GM23338 (cell line): ENCODE results near the gene SDR42E1. TPM values are rescaled to one million over a fixed set of nuclear protein-coding genes. Genes with fewer than 3 reads are reported as not detected.
A peak's percentile ranks its signal among the peaks of the same experiment; 100 is the strongest.

Experiments used
- ATAC-seq: fragments of 200-7000 bp; cut with Tn5 transposase; 3 replicates; pipeline ENCODE4 v1.9.1; 2020
- DNase-seq: peaks from one replicate; pipeline ENCODE4 v3.0.0-alpha.2; 2015; ENCODE audit warnings: low spot score
- H2AFZ ChIP-seq: fragments of 200-600 bp; sonication (generic); 2 replicates; pipeline ENCODE4 v1.8.0; 2016; ENCODE audit warnings: antibody characterized with exemption, mild to moderate bottlenecking, moderate library complexity
- H3F3A ChIP-seq: fragments of 200-600 bp; sonication (generic); replicated peaks from 2 replicates; pipeline ENCODE4 v1.8.0; 2017; ENCODE audit warnings: antibody characterized with exemption, mixed run types, low read depth
- H3K27ac ChIP-seq: fragments of 200-600 bp; sonication (generic); 2 replicates; pipeline ENCODE4 v1.6.1; 2016; ENCODE audit warnings: low read depth
- H3K27me3 ChIP-seq: fragments of 200-600 bp; sonication (generic); 2 replicates; pipeline ENCODE4 v1.8.0; 2016; ENCODE audit warnings: mild to moderate bottlenecking, mixed run types, moderate library complexity; ENCODE audit not compliant: insufficient read depth
- H3K36me3 ChIP-seq: fragments of 200-600 bp; sonication (generic); 2 replicates; pipeline ENCODE4 v1.8.0; 2016; ENCODE audit warnings: mild to moderate bottlenecking; ENCODE audit not compliant: insufficient read depth
- H3K4me1 ChIP-seq: fragments of 200-600 bp; sonication (generic); 2 replicates; pipeline ENCODE4 v1.8.0; 2016; ENCODE audit warnings: mild to moderate bottlenecking, moderate library complexity; ENCODE audit not compliant: insufficient read depth
- H3K4me2 ChIP-seq: fragments of 200-600 bp; sonication (generic); 2 replicates; pipeline ENCODE4 v1.7.1; 2017; ENCODE audit warnings: mixed run types
- H3K4me3 ChIP-seq: fragments of 200-600 bp; sonication (generic); 2 replicates; pipeline ENCODE4 v1.6.1; 2016; ENCODE audit warnings: mixed run types
- H3K79me2 ChIP-seq: fragments of 200-600 bp; sonication (generic); replicated peaks from 2 replicates; pipeline ENCODE4 v1.8.0; 2017; ENCODE audit warnings: mild to moderate bottlenecking; ENCODE audit not compliant: insufficient read depth
- H3K9me2 ChIP-seq: fragments of 200-600 bp; sonication (generic); 2 replicates; pipeline ENCODE4 v1.8.0; 2017; ENCODE audit not compliant: insufficient read depth
- H4K20me1 ChIP-seq: fragments of 200-600 bp; sonication (generic); replicated peaks from 2 replicates; pipeline ENCODE4 v1.8.0; 2017; ENCODE audit warnings: mild to moderate bottlenecking; ENCODE audit not compliant: insufficient read depth
- H3K27ac Mint-ChIP-seq: 2 replicates; pipeline ENCODE4 v1.8.0; 2020; ENCODE audit warnings: inconsistent platforms, mild to moderate bottlenecking, moderate library complexity, mixed read lengths
- H3K27me3 Mint-ChIP-seq: 3 replicates; pipeline ENCODE4 v1.8.0; 2022; ENCODE audit warnings: low read depth, mild to moderate bottlenecking, moderate library complexity, mixed read lengths, inconsistent platforms; ENCODE audit not compliant: insufficient read depth, poor library complexity
- H3K36me3 Mint-ChIP-seq: 3 replicates; pipeline ENCODE4 v1.8.0; 2021; ENCODE audit warnings: low read depth, mild to moderate bottlenecking, inconsistent platforms, moderate library complexity, mixed read lengths
- H3K4me1 Mint-ChIP-seq: 3 replicates; pipeline ENCODE4 v1.8.0; 2020; ENCODE audit warnings: mild to moderate bottlenecking, inconsistent platforms, mixed read lengths
- H3K4me3 Mint-ChIP-seq: 3 replicates; pipeline ENCODE4 v1.8.0; 2021; ENCODE audit warnings: moderate library complexity, mild to moderate bottlenecking, inconsistent platforms, mixed read lengths
- H3K9me3 Mint-ChIP-seq: 3 replicates; pipeline ENCODE4 v1.8.0; 2020; ENCODE audit warnings: moderate library complexity, mild to moderate bottlenecking, inconsistent platforms, mixed read lengths
- EZH2 ChIP-seq: fragments of 200-600 bp; sonication (generic); IDR thresholded peaks from one replicate; pipeline ENCODE4 v1.8.0; 2017; ENCODE audit warnings: antibody characterized with exemption, mild to moderate bottlenecking, low read depth; ENCODE audit not compliant: unreplicated experiment
- EZH2phosphoT487 ChIP-seq: fragments of 200-600 bp; sonication (generic); IDR thresholded peaks from one replicate; pipeline ENCODE4 v1.8.1; 2018; ENCODE audit warnings: antibody characterized with exemption; ENCODE audit not compliant: unreplicated experiment
- JUNB ChIP-seq: IDR thresholded peaks from one replicate; pipeline ENCODE4 v1.6.1; 2016; ENCODE audit warnings: antibody characterized with exemption; ENCODE audit not compliant: unreplicated experiment
- STAT1 ChIP-seq: IDR thresholded peaks from one replicate; pipeline ENCODE4 v1.6.1; 2016; ENCODE audit warnings: antibody characterized with exemption; ENCODE audit not compliant: unreplicated experiment
- polyA plus RNA-seq: library from polyadenylated mRNA; unstranded; fragments of >200 nt; fragmentation: Nextera tagmentation; extraction: Ambion mirVana; gene quantifications from 2 replicates; pipeline ENCODE4 v1.2.1, GENCODE V29; 2016
- total RNA-seq: library from RNA; depleted of rRNA; stranded (reverse); fragments of >200 nt; shearing (Covaris generic); gene quantifications from 2 replicates; pipeline ENCODE4 v1.2.3, GENCODE V29; 2014
- TF ChIP-seq, protein P1 (sequence below): fragments of 250-450 bp; sonication (Bioruptor Pico); IDR thresholded peaks from 2 replicates; pipeline ENCODE4 v1.5.0; 2020; ENCODE audit warnings: mild to moderate bottlenecking, moderate library complexity
- TF ChIP-seq, protein P2 (sequence below): IDR thresholded peaks from one replicate; pipeline ENCODE4 v1.6.1; 2018; ENCODE audit warnings: antibody characterized with exemption; ENCODE audit not compliant: unreplicated experiment
- TF ChIP-seq, protein P3 (sequence below), 2 experiments: fragments of 200-600 bp in 1 of 2; sonication (generic) in 1 of 2; conservative IDR thresholded peaks; 2 replicates each; pipeline versions ENCODE4 v1.5.1 to v1.6.1; 2016 to 2017; ENCODE audit warnings: antibody characterized with exemption in 2 of 2, low read depth in 2 of 2, mild to moderate bottlenecking in 2 of 2, moderate library complexity in 1 of 2
- TF ChIP-seq, protein P4 (sequence below): IDR thresholded peaks from 2 replicates; pipeline ENCODE4 v1.6.1; 2016; ENCODE audit warnings: antibody characterized with exemption

Gene SDR42E1
- total and polyA plus RNA-seq, 2 experiments from 2014 or later: 0.03 TPM; not detected in 1

DNA sequence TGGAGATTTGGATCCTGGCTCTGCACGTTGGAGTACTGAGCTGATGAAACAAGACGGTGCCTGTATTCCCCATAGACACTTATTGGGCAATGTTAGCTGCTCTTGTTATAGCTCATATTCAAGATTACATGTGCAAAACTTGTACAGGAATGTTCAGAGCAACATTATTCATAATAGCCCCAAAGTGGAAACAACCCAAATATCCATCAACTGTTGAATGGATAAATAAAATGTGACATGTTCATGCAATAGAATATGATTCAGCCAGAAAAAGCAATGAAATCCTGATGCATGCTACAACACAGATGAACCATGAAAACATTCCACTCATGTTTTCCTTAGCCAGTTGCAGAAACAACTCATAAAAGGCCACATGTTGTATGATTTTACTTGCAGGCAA, 5.7 kb upstream of the SDR42E1 start (continued):
- TF ChIP-seq, protein P1, sequence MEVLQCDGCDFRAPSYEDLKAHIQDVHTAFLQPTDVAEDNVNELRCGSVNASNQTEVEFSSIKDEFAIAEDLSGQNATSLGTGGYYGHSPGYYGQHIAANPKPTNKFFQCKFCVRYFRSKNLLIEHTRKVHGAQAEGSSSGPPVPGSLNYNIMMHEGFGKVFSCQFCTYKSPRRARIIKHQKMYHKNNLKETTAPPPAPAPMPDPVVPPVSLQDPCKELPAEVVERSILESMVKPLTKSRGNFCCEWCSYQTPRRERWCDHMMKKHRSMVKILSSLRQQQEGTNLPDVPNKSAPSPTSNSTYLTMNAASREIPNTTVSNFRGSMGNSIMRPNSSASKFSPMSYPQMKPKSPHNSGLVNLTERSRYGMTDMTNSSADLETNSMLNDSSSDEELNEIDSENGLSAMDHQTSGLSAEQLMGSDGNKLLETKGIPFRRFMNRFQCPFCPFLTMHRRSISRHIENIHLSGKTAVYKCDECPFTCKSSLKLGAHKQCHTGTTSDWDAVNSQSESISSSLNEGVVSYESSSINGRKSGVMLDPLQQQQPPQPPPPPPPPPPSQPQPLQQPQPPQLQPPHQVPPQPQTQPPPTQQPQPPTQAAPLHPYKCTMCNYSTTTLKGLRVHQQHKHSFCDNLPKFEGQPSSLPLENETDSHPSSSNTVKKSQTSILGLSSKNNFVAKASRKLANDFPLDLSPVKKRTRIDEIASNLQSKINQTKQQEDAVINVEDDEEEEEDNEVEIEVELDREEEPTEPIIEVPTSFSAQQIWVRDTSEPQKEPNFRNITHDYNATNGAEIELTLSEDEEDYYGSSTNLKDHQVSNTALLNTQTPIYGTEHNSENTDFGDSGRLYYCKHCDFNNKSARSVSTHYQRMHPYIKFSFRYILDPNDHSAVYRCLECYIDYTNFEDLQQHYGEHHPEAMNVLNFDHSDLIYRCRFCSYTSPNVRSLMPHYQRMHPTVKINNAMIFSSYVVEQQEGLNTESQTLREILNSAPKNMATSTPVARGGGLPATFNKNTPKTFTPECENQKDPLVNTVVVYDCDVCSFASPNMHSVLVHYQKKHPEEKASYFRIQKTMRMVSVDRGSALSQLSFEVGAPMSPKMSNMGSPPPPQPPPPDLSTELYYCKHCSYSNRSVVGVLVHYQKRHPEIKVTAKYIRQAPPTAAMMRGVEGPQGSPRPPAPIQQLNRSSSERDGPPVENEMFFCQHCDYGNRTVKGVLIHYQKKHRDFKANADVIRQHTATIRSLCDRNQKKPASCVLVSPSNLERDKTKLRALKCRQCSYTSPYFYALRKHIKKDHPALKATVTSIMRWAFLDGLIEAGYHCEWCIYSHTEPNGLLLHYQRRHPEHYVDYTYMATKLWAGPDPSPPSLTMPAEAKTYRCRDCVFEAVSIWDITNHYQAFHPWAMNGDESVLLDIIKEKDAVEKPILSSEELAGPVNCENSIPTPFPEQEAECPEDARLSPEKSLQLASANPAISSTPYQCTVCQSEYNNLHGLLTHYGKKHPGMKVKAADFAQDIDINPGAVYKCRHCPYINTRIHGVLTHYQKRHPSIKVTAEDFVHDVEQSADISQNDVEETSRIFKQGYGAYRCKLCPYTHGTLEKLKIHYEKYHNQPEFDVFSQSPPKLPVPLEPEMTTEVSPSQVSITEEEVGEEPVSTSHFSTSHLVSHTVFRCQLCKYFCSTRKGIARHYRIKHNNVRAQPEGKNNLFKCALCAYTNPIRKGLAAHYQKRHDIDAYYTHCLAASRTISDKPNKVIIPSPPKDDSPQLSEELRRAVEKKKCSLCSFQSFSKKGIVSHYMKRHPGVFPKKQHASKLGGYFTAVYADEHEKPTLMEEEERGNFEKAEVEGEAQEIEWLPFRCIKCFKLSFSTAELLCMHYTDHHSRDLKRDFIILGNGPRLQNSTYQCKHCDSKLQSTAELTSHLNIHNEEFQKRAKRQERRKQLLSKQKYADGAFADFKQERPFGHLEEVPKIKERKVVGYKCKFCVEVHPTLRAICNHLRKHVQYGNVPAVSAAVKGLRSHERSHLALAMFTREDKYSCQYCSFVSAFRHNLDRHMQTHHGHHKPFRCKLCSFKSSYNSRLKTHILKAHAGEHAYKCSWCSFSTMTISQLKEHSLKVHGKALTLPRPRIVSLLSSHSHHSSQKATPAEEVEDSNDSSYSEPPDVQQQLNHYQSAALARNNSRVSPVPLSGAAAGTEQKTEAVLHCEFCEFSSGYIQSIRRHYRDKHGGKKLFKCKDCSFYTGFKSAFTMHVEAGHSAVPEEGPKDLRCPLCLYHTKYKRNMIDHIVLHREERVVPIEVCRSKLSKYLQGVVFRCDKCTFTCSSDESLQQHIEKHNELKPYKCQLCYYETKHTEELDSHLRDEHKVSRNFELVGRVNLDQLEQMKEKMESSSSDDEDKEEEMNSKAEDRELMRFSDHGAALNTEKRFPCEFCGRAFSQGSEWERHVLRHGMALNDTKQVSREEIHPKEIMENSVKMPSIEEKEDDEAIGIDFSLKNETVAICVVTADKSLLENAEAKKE: no peak
- no peak for TF ChIP-seq STAT1
- TF ChIP-seq, protein P2, sequence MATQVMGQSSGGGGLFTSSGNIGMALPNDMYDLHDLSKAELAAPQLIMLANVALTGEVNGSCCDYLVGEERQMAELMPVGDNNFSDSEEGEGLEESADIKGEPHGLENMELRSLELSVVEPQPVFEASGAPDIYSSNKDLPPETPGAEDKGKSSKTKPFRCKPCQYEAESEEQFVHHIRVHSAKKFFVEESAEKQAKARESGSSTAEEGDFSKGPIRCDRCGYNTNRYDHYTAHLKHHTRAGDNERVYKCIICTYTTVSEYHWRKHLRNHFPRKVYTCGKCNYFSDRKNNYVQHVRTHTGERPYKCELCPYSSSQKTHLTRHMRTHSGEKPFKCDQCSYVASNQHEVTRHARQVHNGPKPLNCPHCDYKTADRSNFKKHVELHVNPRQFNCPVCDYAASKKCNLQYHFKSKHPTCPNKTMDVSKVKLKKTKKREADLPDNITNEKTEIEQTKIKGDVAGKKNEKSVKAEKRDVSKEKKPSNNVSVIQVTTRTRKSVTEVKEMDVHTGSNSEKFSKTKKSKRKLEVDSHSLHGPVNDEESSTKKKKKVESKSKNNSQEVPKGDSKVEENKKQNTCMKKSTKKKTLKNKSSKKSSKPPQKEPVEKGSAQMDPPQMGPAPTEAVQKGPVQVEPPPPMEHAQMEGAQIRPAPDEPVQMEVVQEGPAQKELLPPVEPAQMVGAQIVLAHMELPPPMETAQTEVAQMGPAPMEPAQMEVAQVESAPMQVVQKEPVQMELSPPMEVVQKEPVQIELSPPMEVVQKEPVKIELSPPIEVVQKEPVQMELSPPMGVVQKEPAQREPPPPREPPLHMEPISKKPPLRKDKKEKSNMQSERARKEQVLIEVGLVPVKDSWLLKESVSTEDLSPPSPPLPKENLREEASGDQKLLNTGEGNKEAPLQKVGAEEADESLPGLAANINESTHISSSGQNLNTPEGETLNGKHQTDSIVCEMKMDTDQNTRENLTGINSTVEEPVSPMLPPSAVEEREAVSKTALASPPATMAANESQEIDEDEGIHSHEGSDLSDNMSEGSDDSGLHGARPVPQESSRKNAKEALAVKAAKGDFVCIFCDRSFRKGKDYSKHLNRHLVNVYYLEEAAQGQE: no peak
- no peak for TF ChIP-seq EZH2
- no peak for TF ChIP-seq JUNB
- no peak for TF ChIP-seq EZH2phosphoT487

DNA sequence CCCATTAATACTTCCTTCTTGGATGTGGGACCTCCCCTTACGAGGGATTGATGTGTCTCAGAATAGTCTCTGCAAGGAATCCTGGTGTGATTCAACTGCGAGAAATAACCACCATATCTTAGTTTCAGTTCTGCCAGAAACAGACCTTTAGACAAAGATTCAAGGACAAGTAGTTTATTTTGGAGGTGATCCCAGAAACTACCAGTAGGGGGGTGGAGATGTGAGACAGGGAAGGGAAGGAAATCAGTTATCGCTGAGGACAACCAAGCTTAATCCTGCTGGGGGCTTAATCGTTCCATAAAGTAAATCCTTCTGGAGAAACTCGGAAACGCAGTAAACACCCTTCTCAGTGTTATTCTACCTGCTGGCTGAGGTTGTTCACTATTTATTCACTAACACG, 5.0 kb upstream of the SDR42E1 start:
- Mint-ChIP-seq H3K4me1 (no peaks in the 10 kb centered on the region), H3K27ac (no peak overlapping the region), H3K4me3 (no peak overlapping the region), H3K9me3 (peaks cover 9% of the 10 kb centered on the region), H3K36me3 (peaks cover 5% of the 10 kb centered on the region), H3K27me3 (no peaks in the 10 kb centered on the region)
- Histone ChIP-seq H3K27ac (no peak overlapping the region), H3F3A (no peaks in the 10 kb centered on the region), H3K36me3 (no peaks in the 10 kb centered on the region), H3K4me3 (no peak overlapping the region), H3K4me1 (no peaks in the 10 kb centered on the region), H3K4me2 (no peak overlapping the region), H2AFZ (no peak overlapping the region), H4K20me1 (no peaks in the 10 kb centered on the region), H3K9me2 (no peaks in the 10 kb centered on the region), H3K79me2 (no peaks in the 10 kb centered on the region), H3K27me3 (no peaks in the 10 kb centered on the region)
- DNase-seq (peak; percentile 70), ATAC-seq (no peak; the same call in 2 of the 3 replicates)
- TF ChIP-seq, protein P3, sequence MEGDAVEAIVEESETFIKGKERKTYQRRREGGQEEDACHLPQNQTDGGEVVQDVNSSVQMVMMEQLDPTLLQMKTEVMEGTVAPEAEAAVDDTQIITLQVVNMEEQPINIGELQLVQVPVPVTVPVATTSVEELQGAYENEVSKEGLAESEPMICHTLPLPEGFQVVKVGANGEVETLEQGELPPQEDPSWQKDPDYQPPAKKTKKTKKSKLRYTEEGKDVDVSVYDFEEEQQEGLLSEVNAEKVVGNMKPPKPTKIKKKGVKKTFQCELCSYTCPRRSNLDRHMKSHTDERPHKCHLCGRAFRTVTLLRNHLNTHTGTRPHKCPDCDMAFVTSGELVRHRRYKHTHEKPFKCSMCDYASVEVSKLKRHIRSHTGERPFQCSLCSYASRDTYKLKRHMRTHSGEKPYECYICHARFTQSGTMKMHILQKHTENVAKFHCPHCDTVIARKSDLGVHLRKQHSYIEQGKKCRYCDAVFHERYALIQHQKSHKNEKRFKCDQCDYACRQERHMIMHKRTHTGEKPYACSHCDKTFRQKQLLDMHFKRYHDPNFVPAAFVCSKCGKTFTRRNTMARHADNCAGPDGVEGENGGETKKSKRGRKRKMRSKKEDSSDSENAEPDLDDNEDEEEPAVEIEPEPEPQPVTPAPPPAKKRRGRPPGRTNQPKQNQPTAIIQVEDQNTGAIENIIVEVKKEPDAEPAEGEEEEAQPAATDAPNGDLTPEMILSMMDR (conservative IDR thresholded peaks at IDR 0.05; ENCODE audit: low read depth in 2 of 2): peak; percentile 48 to 65
- TF ChIP-seq, protein P4, sequence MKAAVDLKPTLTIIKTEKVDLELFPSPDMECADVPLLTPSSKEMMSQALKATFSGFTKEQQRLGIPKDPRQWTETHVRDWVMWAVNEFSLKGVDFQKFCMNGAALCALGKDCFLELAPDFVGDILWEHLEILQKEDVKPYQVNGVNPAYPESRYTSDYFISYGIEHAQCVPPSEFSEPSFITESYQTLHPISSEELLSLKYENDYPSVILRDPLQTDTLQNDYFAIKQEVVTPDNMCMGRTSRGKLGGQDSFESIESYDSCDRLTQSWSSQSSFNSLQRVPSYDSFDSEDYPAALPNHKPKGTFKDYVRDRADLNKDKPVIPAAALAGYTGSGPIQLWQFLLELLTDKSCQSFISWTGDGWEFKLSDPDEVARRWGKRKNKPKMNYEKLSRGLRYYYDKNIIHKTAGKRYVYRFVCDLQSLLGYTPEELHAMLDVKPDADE: no peak
